Activated B cell treated with CpG ODN at 0.5 μM for 24 hours (primary cell): ENCODE data around the gene KLHL3. TPM values are rescaled to one million over a fixed set of nuclear protein-coding genes. Genes with fewer than 3 reads are reported as not detected.

Experiments
- ATAC-seq: fragments of 200-7000 bp; cut with Tn5 transposase; one replicate; pipeline ENCODE4 v1.10.0; 2021; ENCODE audit warnings: low read depth, mild to moderate bottlenecking, moderate library complexity
- CTCF ChIA-PET: fragments of 350-600 bp; sonication (Branson Sonifier 250); formaldehyde crosslinking; loops from one replicate; lab custom pipeline; 2021; ENCODE audit warnings: antibody characterized with exemption; lab: Charles Lee
- POLR2A ChIA-PET: fragments of 350-600 bp; sonication (Branson Sonifier 250); formaldehyde crosslinking; loops from one replicate; lab custom pipeline; 2021; ENCODE audit warnings: antibody characterized with exemption; lab: Charles Lee
- DNase-seq: peaks from one replicate; pipeline ENCODE4 v3.0.0; 2022
- H3K27ac Mint-ChIP-seq: one replicate; pipeline ENCODE4 v1.8.0; 2020; ENCODE audit warnings: mixed read lengths
- H3K27me3 Mint-ChIP-seq: one replicate; pipeline ENCODE4 v1.8.0; 2021; ENCODE audit warnings: mixed read lengths
- H3K36me3 Mint-ChIP-seq: one replicate; pipeline ENCODE4 v1.8.0; 2021; ENCODE audit warnings: low read depth, mixed read lengths
- H3K4me1 Mint-ChIP-seq: one replicate; pipeline ENCODE4 v1.8.0; 2021; ENCODE audit warnings: mixed read lengths
- H3K4me3 Mint-ChIP-seq: one replicate; pipeline ENCODE4 v1.8.0; 2020; ENCODE audit warnings: mild to moderate bottlenecking, mixed read lengths
- H3K9me3 Mint-ChIP-seq: one replicate; pipeline ENCODE4 v1.8.0; 2020; ENCODE audit warnings: mixed read lengths
- intact Hi-C: fragments of 100-400 bp; cut with micrococcal nuclease; formaldehyde crosslinking; loops from one replicate; pipeline ENCODE4 v1.15.1; 2024
- total RNA-seq: library from RNA; stranded (reverse); gene quantifications from 2 replicates; pipeline ENCODE4 v1.2.3, GENCODE V29; 2022
- TF ChIP-seq, protein P1 (sequence below): fragments of 200-600 bp; IDR thresholded peaks from one replicate; pipeline ENCODE4 v1.8.0; 2022; ENCODE audit warnings: antibody characterized with exemption, mild to moderate bottlenecking

The KLHL3 gene
- total RNA-seq, 1 donor from 2014 or later = 5.9 TPM

DNA sequence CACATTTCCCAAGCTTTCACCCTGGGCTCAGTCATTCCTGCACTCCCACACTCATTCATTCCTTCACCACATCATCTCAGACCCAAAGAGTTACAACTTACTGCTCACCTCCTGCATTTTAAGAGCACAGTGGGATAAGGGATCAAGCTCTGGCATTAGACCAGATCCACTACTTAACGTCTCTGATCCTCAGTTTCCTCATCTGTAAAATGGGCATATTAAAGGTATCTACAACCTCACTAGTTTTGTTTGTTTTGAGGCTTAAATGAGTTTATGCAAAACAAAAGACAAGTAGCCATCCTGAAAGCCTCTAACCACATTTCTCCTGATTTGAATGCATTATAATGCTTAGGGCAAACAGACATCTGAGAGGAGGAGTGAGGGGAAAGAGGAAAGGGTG lies 77.6 kb downstream of the KLHL3 start:
- DNase-seq (no peak), ATAC-seq (no peak)
- Mint-ChIP-seq H3K4me1 (peaks cover 2% of the 10 kb centered on the region), H3K27ac (no peak overlapping the region), H3K9me3 (no peaks in the 10 kb centered on the region), H3K36me3 (no peaks in the 10 kb centered on the region), H3K4me3 (no peak overlapping the region), H3K27me3 (no peaks in the 10 kb centered on the region)
- CTCF ChIA-PET = interaction anchor here (0.7 to 4.4 kb wide), 5 partner anchors 12 to 84 kb away, joined by 3 to 80 read pairs (median 3); no protein-coding TSS in a partner anchor
- TF ChIP-seq, protein P1, sequence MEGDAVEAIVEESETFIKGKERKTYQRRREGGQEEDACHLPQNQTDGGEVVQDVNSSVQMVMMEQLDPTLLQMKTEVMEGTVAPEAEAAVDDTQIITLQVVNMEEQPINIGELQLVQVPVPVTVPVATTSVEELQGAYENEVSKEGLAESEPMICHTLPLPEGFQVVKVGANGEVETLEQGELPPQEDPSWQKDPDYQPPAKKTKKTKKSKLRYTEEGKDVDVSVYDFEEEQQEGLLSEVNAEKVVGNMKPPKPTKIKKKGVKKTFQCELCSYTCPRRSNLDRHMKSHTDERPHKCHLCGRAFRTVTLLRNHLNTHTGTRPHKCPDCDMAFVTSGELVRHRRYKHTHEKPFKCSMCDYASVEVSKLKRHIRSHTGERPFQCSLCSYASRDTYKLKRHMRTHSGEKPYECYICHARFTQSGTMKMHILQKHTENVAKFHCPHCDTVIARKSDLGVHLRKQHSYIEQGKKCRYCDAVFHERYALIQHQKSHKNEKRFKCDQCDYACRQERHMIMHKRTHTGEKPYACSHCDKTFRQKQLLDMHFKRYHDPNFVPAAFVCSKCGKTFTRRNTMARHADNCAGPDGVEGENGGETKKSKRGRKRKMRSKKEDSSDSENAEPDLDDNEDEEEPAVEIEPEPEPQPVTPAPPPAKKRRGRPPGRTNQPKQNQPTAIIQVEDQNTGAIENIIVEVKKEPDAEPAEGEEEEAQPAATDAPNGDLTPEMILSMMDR = no peak
- intact Hi-C loops = no loop called here
- POLR2A ChIA-PET = no interaction called here

DNA sequence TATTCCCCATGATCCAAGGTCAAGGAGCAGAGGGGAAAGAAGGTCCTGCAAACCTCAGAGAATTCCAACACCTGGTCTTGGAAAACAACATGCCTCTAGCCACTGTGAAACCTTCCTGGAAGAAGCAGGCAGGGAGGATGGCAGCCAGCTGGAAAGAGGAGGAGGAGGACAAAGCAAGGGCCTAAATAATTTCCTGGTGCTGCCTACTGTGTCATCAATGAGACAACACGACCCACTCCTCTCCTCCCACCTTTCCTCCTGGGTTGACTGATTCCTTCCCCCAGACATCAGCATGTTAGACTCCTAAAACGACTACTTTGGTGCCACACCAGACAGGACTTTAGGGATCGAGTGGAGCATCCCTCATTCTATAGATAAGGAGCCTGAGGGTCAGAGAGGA lies 78.8 kb downstream of the KLHL3 start:
- DNase-seq = no peak
- no peak overlapping the region for H3K27ac Mint-ChIP-seq
- H3K4me1 Mint-ChIP-seq = peaks cover 2% of the 10 kb centered on the region
- TF ChIP-seq, protein P1 = no peak
- no peaks in the 10 kb centered on the region for H3K36me3 Mint-ChIP-seq
- intact Hi-C loops = no loop called here
- H3K9me3 Mint-ChIP-seq = no peaks in the 10 kb centered on the region
- POLR2A ChIA-PET = no interaction called here
- no peaks in the 10 kb centered on the region for H3K27me3 Mint-ChIP-seq
- no peak overlapping the region for H3K4me3 Mint-ChIP-seq
- ATAC-seq = no peak
- CTCF ChIA-PET = no interaction called here

DNA sequence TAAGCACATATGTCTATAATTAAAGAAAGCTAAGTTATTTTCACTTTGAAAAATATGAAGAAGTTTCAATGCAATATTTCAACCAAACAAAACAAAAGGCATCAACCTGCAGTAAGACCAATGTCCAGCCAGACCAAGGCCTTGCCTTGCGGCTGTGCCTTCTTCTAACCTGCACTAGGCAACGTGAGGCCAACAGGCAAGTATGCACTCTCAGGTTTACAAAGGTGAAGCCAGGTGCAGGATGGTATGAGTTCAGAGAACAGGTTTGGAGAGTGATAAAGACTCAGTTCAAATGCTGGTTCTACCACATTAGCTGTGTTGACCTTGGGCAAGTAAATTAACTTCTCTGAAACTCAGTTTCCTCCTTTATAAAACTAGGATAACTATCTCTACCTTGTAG lies 79.3 kb downstream of the KLHL3 start:
- Mint-ChIP-seq H3K4me1 (peaks cover 2% of the 10 kb centered on the region), H3K36me3 (no peaks in the 10 kb centered on the region), H3K4me3 (no peak overlapping the region), H3K9me3 (no peaks in the 10 kb centered on the region), H3K27ac (no peak overlapping the region), H3K27me3 (no peaks in the 10 kb centered on the region)
- no peak for ATAC-seq
- POLR2A ChIA-PET = interaction anchor here (0.6 kb wide), 1 partner anchor 374 kb away, joined by 3 read pairs; no protein-coding TSS in a partner anchor
- no peak for DNase-seq
- TF ChIP-seq, protein P1 = no peak
- CTCF ChIA-PET = no interaction called here
- intact Hi-C loops = no loop called here

DNA sequence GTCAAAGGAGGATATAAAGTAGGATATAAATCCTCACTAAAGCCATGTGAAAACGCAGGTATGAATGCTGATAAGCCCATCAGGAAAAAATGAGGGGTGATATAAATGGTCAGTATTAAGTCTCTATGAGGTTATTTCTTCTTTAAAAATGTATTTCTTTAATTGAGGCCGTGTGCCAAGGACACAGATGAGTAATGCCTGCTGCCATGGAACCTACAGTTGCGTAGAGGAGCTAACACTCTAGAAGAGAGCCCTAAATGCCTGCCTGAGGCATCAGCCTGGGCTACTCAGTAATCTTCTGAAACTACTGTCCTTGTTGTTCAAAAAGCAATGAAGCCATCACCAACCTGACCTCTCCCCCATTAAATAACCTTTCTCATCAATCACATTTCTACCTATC lies 84.9 kb downstream of the KLHL3 start:
- POLR2A ChIA-PET = no interaction called here
- no peak overlapping the region for H3K4me3 Mint-ChIP-seq
- DNase-seq (no peak), ATAC-seq (no peak)
- H3K9me3 Mint-ChIP-seq = no peaks in the 10 kb centered on the region
- H3K4me1 Mint-ChIP-seq = no peaks in the 10 kb centered on the region
- no peaks in the 10 kb centered on the region for H3K27me3 Mint-ChIP-seq
- intact Hi-C loops = no loop called here
- CTCF ChIA-PET = no interaction called here
- peaks cover 2% of the 10 kb centered on the region for H3K36me3 Mint-ChIP-seq
- TF ChIP-seq, protein P1 = no peak
- H3K27ac Mint-ChIP-seq = no peak overlapping the region

DNA sequence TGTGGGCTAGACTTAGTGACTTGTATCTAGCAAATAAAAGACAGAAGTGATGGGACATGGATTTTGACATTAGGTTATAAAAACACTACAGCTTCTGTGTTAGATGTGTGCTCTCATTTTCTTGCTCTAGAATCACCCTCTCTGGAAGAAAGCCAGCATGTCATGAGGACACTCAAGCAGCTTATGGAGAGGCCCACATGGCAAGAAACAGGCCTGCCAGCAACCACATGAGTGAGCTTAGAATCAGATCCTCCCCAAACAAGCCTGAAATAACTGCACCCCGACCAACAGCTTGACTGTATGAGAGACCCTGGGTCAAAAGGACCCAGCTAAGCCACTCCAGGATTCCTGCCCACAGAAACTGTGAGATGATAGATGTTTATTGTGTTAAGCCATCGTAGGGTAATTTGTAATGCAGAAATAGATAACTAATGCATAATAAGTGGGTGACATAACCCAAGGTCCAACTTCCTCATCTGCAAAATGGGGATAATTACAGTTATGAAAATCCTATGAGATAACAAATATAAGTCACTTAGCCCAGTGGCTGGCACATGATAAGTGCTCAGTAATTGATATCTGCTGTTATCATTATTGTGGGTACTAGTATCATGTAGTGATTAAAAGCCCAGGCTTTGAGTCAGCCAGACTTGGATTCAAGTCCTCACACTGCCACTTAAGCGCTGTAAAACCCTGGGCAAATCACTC lies 86.5 kb downstream of the KLHL3 start:
- ChIA-PET POLR2A (no interaction called here), CTCF (no interaction called here)
- intact Hi-C loops = no loop called here
- no peak overlapping the region for H3K4me3 Mint-ChIP-seq
- DNase-seq (no peak), ATAC-seq (no peak)
- TF ChIP-seq, protein P1 = no peak
- H3K9me3 Mint-ChIP-seq = peaks cover 11% of the 10 kb centered on the region
- no peaks in the 10 kb centered on the region for H3K4me1 Mint-ChIP-seq
- H3K27ac Mint-ChIP-seq = no peak overlapping the region
- H3K36me3 Mint-ChIP-seq = peaks cover 2% of the 10 kb centered on the region
- no peaks in the 10 kb centered on the region for H3K27me3 Mint-ChIP-seq
